GM19035 (cell line): Measurements from ENCODE around the gene CDH18.

Source experiments
- ATAC-seq: cut with Tn5 transposase; IDR thresholded peaks from one replicate; pipeline ENCODE4 v1.9.1; 2021; ENCODE audit not compliant: unreplicated experiment

The CDH18 gene

DNA sequence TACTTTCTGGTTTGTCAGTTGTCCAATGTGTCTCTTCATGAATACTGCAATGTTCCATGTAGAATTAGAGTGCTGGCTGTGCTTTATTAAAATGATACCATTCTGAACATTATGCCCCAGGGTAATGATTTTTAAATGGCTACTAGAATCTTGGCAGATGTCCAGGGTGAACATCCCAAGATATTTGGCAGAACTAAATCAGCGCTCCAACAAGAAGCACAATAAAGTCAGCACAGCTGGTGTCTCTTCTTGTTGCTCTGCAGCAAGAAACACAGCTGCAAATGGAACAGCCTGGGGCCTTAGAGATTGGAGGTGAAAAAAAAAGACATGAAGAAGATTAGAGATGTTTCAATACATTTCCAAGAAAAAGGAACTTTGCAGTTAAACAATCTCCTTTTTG, 248.3 kb downstream of the CDH18 start:
- ATAC-seq = no peak

DNA sequence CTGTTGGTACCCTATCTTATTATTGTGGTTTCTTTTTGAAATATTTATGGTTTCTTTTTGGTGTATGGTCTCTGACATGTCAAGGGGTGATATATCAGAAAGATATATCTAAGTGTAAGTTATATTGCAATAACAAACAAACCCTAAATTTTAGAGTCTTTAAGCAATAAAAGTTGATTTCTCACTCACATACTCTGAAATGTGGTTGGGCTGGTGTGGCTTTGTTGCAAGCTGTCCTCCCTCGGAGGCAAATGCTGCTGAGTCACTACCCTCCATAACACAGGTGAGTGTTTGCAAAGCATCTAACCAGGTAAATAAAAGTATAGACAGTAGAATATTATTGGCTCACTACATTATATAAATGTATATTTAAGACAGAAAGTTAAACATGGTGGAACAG, 253.2 kb downstream of the CDH18 start:
- ATAC-seq = no peak

GRCh38 chr5:19733612-19734495, 254.1 kb downstream of the CDH18 start:
- no peak for ATAC-seq

DNA sequence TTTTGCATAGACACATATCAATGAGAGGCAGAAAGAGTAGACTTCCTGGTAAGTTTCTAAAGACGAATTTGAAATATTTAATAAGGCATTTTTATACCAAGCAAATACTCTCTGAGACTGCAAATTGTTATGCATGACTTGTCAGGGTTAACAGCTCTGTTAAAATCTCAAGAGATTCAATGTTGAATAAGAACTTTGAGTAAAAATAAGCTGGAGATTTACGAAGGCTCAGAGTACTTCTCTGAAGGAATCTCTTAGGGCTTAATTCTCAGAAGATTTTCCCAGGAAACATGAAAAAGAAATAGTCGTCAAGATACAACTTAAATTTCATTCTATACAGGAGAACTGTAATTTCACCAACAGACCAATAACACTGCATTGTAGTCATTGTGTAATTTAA, 259.4 kb downstream of the CDH18 start:
- no peak for ATAC-seq

- no peak for ATAC-seq
Observed at GRCh38 chr5:19719109-19719508, 268.9 kb downstream of the CDH18 start.

- ATAC-seq = no peak
Observed at GRCh38 chr5:19713740-19714139, 274.3 kb downstream of the CDH18 start.

DNA sequence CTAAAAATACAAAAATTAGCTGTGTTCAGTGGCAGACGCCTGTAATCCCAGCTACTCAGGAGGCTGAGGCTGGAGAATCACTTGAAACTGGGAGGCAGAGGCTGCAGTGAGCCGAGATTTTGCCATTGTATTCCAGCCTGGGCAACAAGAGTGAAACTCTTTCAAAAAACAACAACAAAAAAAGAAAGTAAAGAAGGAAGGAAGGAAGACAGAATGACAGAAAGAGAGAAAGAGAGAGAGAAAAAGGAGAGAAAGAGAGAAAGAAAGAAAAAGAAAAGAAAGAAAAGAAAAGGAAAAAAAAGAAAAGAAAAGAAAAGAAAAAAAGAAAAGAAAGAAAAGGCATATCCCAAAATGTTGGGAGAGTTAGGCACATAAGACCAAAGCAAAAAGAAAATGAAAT, 278.6 kb downstream of the CDH18 start:
- ATAC-seq = no peak

- no peak for ATAC-seq
Observed at GRCh38 chr5:19706776-19707175, 281.2 kb downstream of the CDH18 start.

- no peak for ATAC-seq
Observed at GRCh38 chr5:19701731-19702130, 286.3 kb downstream of the CDH18 start.

DNA sequence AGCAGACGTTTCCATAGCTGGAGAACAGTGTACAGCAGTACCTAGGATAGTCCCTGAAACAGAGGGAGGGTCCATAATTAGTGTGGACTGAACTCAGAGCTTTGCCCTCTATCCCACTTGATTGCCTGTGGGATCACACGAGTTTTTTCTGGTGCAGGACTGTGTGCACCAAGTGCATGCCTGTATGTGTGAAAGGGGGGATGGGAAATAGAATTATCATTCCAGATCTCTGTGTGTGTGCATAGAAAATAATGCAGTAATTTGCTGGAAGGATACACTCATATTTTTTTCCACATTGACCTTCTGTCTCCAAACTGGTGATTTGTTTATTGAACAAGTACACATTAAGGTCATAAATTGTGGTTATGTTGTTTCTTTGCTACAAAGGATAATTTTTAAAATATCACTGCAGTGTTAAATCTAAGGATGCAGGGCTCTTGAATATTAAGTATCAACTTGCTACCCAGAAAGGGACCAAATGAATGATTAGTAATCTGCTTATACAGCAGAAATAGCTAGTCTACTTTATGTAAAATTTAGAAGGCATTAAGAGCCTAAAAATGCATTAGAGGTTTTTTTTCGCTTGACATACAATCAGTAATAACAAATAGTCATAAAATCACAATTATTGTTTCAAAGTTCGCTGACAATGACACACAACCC, 292.9 kb downstream of the CDH18 start:
- no peak for ATAC-seq

GRCh38 chr5:19690978-19691377, 297.0 kb downstream of the CDH18 start:
- ATAC-seq = no peak

DNA sequence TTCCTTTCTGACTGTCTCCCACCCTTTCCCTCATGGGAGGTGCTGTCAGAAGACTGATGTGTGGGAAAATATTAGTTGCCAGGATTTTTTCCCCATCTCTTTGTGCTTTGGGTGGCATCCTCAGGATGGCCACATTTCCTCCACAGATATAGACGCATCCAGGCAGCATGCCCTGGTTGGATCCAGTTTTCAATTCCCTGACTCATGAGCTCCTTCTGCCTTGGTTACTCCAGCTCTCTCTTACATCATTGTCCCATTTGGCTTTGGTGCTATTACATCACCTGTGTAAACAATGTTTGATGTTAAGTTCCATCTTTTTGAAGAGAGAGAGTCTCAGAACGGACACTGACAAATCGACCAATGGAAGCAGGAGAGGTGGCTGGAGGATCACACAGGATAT, 302.5 kb downstream of the CDH18 start:
- ATAC-seq = no peak

DNA sequence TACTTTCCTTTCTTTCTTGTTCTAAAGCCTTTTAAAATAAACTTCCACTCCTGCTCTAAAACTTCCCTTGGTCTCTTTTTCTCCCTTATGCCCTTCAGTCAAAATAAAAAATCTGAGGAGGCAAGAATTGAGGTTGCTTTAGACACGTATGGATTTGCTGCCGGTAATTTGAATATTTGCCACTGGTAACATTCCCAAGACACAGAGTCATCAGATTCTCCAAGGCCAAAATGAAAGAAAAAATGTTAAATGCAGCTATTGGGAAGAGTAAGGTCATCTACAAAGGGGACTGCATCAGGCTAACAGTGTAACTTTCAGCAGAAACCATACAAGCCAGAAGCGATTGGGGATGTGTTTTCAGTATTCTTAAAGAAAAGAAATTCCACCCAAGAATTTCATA, 311.1 kb downstream of the CDH18 start:
- ATAC-seq = no peak

DNA sequence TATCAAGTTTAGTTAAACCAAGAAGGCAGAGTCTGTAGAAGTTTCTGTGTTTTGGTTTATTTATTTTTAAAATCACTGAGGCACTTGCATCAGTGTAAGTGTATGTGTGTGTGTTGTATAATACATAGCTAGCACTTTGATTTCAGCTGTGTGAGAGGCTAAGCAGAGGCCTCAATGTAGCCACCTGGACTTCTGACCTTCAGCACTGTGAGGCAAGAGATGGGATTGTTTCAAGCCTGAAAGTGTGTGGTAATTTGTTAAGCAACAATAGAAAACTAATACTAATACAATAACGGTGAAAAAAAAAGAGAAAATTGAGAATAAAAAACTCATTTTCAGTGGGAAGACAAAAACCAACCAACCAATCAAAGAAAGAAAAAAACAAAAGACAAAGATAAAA, 327.3 kb downstream of the CDH18 start:
- no peak for ATAC-seq

DNA sequence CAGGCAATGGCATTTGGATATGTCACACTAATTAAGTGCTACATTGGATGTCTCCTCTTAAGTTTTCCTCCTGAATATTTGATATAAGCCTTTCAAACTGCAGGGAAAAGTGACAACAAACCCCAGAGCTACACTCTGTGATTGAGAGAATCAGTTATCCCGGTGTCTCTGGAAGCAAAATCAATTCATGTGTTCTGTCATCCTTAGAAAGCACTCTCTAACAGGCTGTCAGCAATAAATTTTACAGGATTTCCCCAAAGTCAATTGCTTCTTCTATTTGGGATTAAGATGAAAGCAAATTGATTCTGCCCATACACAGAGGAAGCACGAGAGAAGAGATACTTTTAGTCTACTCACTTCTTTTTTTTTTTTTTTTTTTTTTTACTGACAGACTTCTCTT, 332.4 kb downstream of the CDH18 start:
- ATAC-seq = no peak

GRCh38 chr5:19638461-19638860, 349.5 kb downstream of the CDH18 start:
- ATAC-seq = no peak

DNA sequence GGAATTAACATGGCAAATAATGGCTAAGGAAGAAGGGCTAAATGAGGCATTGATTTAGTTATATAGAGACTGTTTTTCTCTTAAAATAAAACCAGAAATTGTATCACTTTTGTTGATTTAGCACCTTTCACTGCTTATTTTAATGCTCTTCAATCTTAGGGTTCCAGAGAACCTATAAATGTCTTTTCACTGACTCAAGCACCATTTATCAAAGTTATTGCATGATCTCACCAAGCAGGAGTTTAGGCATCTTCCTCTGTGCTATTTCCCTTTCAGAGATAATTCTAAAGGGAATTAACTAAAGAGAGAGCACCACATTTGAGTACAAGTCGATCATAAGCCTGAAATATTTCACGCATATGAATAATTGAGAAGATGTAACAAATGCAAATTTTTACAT, 357.1 kb downstream of the CDH18 start:
- ATAC-seq = no peak

- ATAC-seq = no peak
Observed at GRCh38 chr5:19626211-19626610, 361.8 kb downstream of the CDH18 start.

- ATAC-seq = no peak
Observed at GRCh38 chr5:19625562-19625961, 362.4 kb downstream of the CDH18 start.

- no peak for ATAC-seq
Observed at GRCh38 chr5:19619571-19619970, 368.4 kb downstream of the CDH18 start.

- ATAC-seq = no peak
Observed at GRCh38 chr5:19616701-19617215, 371.2 kb downstream of the CDH18 start.

DNA sequence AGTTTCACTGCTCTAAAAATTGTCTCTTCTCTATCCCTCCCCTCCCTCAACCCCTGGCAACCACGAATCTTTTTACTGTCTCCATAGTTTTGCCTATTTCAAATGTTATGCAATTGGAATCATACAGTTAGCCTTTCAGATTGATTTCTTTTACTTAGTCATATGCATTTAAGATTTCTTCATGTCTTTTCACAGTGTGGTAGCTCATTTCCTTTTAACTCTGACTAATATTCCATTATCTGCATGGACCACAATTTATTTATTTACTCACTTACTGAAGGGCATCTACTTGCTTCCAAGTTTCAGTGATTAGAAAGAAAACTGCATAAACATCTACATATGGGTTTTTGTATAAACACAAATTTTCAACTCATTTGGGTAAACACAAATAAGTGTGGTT, 372.3 kb downstream of the CDH18 start:
- no peak for ATAC-seq
